Fibroblast of mammary gland (primary cell): ENCODE data around the gene OIP5.
"Not testable (repeated sequence)": the region's sequence is repeated elsewhere in the genome, so short reads cannot be mapped to it uniquely, and the experiment has no call there.

Experiments
- DNase-seq: peaks from one replicate; pipeline ENCODE4 v3.0.0-alpha.2; 2010; ENCODE audit warnings: low read depth
- H3K4me3 ChIP-seq: 2 replicates; pipeline ENCODE4 v1.5.1; 2011; ENCODE audit warnings: low read depth, mild to moderate bottlenecking, low read length, moderate library complexity; ENCODE audit not compliant: control insufficient read depth
- TF ChIP-seq, protein P1 (sequence below): conservative IDR thresholded peaks from 2 replicates; pipeline ENCODE4 v1.5.1; 2011; ENCODE audit warnings: low read depth, low read length, inconsistent platforms; ENCODE audit not compliant: control insufficient read depth, insufficient read depth

OIP5 gene

DNA sequence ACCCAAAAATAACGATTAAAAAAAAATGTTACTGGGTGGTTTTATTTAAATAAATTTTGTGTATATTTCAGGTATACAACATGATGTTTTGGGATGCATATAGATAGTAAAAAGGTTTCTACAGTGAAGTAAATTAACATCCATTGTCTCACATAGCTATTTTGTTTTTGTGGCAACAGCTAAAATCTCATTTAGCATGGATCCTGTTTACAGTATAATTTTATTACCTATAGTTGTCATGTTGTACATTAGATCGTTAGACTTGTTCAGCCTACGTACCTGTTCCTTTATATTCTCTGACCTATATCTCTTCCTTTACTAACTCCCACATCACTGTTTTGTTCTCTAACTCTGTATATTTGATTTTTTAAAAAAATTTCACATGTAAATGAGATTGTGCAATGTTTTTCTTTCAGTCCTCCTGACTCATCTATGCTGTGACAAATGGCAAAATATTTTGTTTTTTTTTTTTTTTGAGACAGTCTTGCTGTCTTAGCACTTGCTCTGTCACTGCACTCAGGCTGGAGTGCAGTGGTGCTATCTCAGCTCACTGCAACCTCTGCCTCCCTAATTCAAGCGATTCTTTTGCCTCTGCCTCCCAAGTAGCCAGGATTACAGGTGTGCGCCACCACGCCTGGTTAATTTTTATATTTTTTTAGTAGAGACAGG is 45.6 kb downstream of the OIP5 start:
- TF ChIP-seq, protein P1, sequence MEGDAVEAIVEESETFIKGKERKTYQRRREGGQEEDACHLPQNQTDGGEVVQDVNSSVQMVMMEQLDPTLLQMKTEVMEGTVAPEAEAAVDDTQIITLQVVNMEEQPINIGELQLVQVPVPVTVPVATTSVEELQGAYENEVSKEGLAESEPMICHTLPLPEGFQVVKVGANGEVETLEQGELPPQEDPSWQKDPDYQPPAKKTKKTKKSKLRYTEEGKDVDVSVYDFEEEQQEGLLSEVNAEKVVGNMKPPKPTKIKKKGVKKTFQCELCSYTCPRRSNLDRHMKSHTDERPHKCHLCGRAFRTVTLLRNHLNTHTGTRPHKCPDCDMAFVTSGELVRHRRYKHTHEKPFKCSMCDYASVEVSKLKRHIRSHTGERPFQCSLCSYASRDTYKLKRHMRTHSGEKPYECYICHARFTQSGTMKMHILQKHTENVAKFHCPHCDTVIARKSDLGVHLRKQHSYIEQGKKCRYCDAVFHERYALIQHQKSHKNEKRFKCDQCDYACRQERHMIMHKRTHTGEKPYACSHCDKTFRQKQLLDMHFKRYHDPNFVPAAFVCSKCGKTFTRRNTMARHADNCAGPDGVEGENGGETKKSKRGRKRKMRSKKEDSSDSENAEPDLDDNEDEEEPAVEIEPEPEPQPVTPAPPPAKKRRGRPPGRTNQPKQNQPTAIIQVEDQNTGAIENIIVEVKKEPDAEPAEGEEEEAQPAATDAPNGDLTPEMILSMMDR, result no peak

DNA sequence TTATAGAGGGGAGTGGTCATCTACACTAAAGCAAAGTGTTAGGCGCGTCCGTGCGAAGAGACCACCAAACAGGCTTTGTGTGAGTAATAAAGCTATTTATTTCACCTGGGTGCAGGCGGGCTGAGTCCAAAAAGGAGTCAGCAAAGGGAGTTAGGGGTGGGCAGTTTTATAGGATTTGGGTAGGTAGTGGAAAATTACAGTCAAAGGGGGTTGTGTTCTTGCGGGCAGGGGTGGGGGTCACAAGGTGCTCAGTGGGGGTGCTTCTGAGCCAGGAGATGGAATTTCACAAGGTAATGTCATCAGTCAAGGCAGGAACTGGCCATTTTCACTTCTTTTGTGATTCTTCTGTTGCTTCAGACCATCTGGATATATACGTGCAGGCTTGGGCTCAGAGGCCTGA is 47.1 kb downstream of the OIP5 start:
- DNase-seq, result no peak
- TF ChIP-seq, protein P1, result no peak
- H3K4me3 ChIP-seq, result peak overlapping the region; percentile 82

More for the DNA sequence above, 45.6 kb downstream of the OIP5 start:
- H3K4me3 ChIP-seq, result no peak overlapping the region
- DNase-seq, result peak; percentile 74

DNA sequence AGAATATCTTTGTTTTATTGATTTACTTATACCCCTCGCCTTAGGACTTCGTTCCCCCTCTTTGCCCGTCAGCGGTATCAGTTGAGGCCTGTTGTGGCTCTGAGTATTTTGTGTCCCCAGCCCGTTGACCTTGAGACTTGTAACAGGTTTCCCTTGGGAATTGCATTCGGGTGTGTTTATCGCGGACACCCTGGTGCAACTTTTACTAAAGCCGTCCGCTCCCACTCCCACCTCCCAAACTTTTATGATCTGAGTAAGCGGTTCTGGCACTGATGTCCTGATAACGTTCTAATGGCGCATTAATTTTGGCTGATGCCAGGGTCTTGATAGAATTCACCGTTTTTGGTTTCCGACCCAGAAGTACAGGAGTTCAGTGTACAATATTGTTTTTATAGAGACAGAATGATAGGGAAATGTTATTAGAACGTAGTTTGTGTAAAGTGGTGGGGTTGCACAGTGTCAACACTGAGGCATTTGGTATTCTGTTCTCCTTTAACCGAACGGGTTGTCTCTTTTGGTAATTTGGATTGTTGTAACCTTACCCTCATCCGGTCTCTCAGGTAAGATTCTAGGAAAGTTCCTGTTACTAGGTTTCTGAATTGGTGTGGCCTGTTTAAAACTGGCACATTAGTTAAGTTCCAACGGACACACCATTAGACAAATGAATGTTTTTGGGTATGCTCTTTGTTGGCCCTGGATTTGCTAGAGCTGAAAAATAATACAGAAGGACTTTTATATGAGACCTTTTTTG is 47.8 kb downstream of the OIP5 start:
- TF ChIP-seq, protein P1, result no peak
- H3K4me3 ChIP-seq, result peak overlapping the region; percentile 82
- DNase-seq, result peak; percentile 29

DNA sequence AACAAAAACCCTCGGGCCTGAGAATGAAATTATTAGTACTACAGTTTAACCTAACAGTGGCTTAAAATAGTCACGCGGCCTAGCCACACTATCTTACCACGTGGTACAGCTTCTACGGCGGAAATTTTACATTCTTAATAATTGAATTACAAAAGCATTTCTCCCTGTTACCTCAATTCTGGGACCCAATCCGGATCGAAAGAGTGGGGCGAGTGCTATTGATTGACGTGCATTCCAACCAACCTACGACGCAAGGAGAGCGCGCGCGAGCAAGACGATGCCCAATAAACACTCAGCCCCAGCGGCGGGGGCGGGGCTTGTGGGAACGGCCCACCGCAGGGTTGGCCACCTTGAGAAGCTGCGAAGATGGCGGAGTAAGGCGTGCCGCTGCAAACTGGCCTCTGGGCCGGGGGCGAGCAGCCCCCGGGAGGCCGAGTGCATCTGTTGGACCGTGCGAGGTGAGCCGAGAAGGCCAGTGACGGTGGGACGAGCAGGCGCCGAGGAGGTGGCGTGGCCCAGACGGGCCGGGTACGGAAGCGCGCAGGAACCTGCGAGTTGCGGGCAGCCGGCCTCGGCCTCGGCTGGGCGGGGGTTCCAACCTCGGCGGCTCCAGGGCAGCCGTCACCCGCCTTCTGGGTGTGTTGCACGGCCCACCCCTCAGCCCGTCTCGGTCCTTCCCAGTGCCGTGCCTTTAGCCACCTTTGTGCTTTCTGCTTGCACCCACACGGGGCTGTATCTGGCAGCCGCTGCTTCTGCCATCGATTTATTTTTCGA is 48.6 kb downstream of the OIP5 start:
- TF ChIP-seq, protein P1, result no peak
- peak overlapping the region; percentile 82 for H3K4me3 ChIP-seq
- peak; percentile 99 for DNase-seq

DNA sequence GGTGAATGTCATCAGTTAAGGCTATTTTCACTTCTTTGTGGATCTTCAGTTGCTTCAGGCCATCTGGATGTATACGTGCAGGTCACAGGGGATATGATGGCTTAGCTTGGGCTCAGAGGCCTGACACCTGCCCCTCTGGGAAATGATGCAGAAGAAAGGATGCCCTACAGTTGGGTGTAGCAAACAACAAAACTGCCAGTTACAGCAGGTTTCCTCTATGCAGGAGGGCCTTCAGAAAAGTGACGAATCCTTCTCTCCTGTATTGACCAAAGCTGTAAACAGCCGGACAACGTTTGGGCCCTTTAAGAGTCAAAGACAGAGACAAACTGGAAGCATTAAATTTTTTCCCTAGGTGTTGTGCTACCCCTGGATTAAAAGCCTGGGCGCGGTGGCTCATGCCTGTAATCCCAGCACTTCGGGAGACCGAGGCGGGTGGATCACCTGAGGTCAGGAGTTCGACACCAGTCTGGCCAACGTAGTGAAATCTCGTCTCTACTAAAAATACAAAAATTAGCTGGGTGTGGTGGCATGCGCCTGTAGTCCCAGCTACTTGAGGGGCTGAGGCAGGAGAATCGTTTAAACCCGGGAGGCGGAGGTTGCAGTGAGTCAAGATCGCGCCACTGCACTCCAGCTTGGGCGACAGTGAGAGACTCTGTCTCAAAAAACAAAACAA is 49.3 kb downstream of the OIP5 start:
- DNase-seq, result not testable (repeated sequence)
- peak overlapping the region; percentile 82 for H3K4me3 ChIP-seq

DNA sequence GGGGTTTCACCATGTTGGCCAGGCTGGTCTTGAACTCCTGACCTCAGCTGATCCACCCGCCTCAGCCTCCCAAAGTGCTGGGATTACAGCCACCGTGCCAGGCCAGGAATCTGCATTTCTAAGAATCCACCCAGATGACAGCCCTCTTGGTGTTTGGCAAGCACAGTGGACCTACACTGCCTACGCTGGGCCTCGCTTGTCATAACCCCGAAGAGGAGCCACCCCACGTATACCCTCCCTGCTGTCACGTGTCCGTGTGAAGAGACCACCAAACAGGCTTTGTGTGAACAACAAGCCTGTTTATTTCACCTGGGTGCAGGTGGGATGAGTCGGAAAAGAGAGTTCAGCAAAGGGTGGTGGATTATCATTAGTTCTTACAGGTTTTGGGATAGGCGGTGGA is 50.0 kb downstream of the OIP5 start:
- not testable (repeated sequence) for DNase-seq, H3K4me3 ChIP-seq

DNA sequence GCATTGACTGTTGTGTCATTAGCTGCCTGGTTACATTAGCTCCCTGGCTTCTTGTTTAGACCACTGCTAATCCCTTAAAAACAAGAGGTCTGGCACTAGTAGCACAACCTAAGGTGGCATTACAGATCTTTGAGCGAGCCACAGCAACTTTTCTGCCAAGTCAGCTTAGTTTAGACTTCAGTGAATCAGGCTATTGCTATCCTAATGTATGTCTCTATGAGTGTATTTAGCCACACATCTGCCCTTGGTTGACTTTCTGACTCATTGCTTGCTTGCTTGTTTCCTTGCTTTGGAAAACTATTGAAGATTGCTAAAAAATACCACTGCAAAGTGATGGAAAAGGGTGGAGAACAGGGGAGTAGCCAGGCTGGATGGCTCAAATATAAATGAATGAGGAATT is 51.2 kb downstream of the OIP5 start:
- TF ChIP-seq, protein P1, result no peak
- DNase-seq, result peak; percentile 93
- H3K4me3 ChIP-seq, result no peak overlapping the region
